ENCODE data around the gene HES5.

DNA sequence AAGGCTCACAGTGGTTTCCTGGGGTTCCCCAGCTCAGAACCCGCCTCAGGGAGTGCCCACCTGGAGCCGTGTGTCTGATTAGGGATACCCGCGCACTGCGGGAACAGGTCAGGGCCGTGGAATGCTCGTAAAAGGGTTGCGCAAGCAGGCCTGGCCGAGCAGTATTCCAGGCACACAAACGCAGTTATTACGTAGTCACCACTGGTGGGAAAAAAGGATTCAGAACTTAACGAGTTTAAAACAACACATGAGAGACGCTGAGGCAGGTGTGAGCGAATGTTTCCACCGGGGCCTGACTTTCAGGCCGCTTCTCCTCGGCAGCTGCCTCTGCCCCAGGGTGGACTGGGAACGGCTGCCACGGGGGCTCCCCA lies 35.8 kb downstream of the HES5 start:
- TF ChIP-seq, protein P1, sequence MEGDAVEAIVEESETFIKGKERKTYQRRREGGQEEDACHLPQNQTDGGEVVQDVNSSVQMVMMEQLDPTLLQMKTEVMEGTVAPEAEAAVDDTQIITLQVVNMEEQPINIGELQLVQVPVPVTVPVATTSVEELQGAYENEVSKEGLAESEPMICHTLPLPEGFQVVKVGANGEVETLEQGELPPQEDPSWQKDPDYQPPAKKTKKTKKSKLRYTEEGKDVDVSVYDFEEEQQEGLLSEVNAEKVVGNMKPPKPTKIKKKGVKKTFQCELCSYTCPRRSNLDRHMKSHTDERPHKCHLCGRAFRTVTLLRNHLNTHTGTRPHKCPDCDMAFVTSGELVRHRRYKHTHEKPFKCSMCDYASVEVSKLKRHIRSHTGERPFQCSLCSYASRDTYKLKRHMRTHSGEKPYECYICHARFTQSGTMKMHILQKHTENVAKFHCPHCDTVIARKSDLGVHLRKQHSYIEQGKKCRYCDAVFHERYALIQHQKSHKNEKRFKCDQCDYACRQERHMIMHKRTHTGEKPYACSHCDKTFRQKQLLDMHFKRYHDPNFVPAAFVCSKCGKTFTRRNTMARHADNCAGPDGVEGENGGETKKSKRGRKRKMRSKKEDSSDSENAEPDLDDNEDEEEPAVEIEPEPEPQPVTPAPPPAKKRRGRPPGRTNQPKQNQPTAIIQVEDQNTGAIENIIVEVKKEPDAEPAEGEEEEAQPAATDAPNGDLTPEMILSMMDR (conservative IDR thresholded peaks at IDR 0.05 in 1 of 2, IDR thresholded peaks at IDR 0.05 in 1 of 2; ENCODE audit: low read depth in 1 of 2, low read length in 2 of 2) = no peak
- TF ChIP-seq EZH2 (IDR thresholded peaks at IDR 0.05; ENCODE audit: low read length, missing control alignments) = no peak

Measured in fibroblast of lung (primary cell).